HepG2 (cell line): ENCODE data around the gene SPTAN1. TPM values are rescaled to one million over a fixed set of nuclear protein-coding genes. Genes with fewer than 3 reads are reported as not detected.
A peak's percentile ranks its signal among the peaks of the same experiment; 100 is the strongest.

ENCODE experiments used
- DRAP1 ChIP-seq: IDR thresholded peaks from 2 replicates; pipeline ENCODE4 v1.6.1; 2016; ENCODE audit warnings: missing genetic modification reagents, missing compliant biosample characterization
- ELK4 ChIP-seq: sonication (generic); formaldehyde crosslinking; IDR thresholded peaks from 2 replicates; pipeline ENCODE4 v1.9.0; 2021; ENCODE audit warnings: missing genetic modification reagents, borderline replicate concordance
- ETS1 ChIP-seq: sonication (generic); formaldehyde crosslinking; IDR thresholded peaks from 2 replicates; pipeline ENCODE4 v1.4.0; 2020; ENCODE audit warnings: missing genetic modification reagents
- FOXK2 ChIP-seq: fragments of 450-650 bp; IDR thresholded peaks from 2 replicates; pipeline ENCODE4 v1.6.1; 2016
- HIC2 ChIP-seq: sonication (generic); formaldehyde crosslinking; IDR thresholded peaks from 2 replicates; pipeline ENCODE4 v1.9.0; 2022; ENCODE audit warnings: low read depth, missing genetic modification reagents
- KAT7 ChIP-seq: IDR thresholded peaks from 2 replicates; pipeline ENCODE4 v1.6.1; 2018; ENCODE audit warnings: borderline replicate concordance, missing compliant biosample characterization
- PCBP1 ChIP-seq: fragments of 200-400 bp; formaldehyde crosslinking; IDR thresholded peaks from 2 replicates; pipeline ENCODE4 v1.6.1; 2017; ENCODE audit warnings: mild to moderate bottlenecking, low read depth, low read length, borderline replicate concordance
- RARG ChIP-seq: sonication (generic); formaldehyde crosslinking; IDR thresholded peaks from 2 replicates; pipeline ENCODE4 v1.4.0; 2020; ENCODE audit warnings: low read depth, mild to moderate bottlenecking, missing genetic modification reagents
- SIX1 ChIP-seq: sonication (generic); formaldehyde crosslinking; IDR thresholded peaks from 2 replicates; pipeline ENCODE4 v1.4.0; 2020; ENCODE audit warnings: missing genetic modification reagents, borderline replicate concordance
- SP5 ChIP-seq: IDR thresholded peaks from 2 replicates; pipeline ENCODE4 v1.6.1; 2016; ENCODE audit warnings: low read depth, borderline replicate concordance
- SRF ChIP-seq: IDR thresholded peaks from 2 replicates; pipeline ENCODE4 v1.6.1; 2011; ENCODE audit warnings: mild to moderate bottlenecking, low read depth, low read length, moderate library complexity
- SUZ12 ChIP-seq: fragments of 150-350 bp; IDR thresholded peaks from 2 replicates; pipeline ENCODE4 v1.6.1; 2014; ENCODE audit warnings: low read depth, low read length
- TAF1 ChIP-seq: sonication (generic); formaldehyde crosslinking; IDR thresholded peaks from 2 replicates; pipeline ENCODE4 v1.4.0; 2020; ENCODE audit warnings: missing genetic modification reagents
- TSC22D2 ChIP-seq: sonication (generic); formaldehyde crosslinking; IDR thresholded peaks from 2 replicates; pipeline ENCODE4 v1.5.1; 2020; ENCODE audit warnings: missing genetic modification reagents, mild to moderate bottlenecking, borderline replicate concordance
- ZBTB42 ChIP-seq: sonication (generic); formaldehyde crosslinking; IDR thresholded peaks from 2 replicates; pipeline ENCODE4 v1.5.0; 2020; ENCODE audit warnings: mild to moderate bottlenecking, missing genetic modification reagents
- ZNF30 ChIP-seq: sonication (generic); formaldehyde crosslinking; IDR thresholded peaks from 2 replicates; pipeline ENCODE4 v1.5.0; 2020; ENCODE audit warnings: mild to moderate bottlenecking, missing genetic modification reagents
- ZNF614 ChIP-seq: IDR thresholded peaks from 2 replicates; pipeline ENCODE4 v1.6.1; 2018; ENCODE audit warnings: missing biosample characterization, missing genetic modification reagents, inconsistent platforms, borderline replicate concordance
- ZNF704 ChIP-seq: sonication (generic); formaldehyde crosslinking; IDR thresholded peaks from 2 replicates; pipeline ENCODE4 v1.8.1; 2023; ENCODE audit warnings: mild to moderate bottlenecking, inconsistent platforms, moderate library complexity, missing genetic modification reagents, borderline replicate concordance
- ZNF75D ChIP-seq: sonication (generic); formaldehyde crosslinking; IDR thresholded peaks from 2 replicates; pipeline ENCODE4 v1.8.1; 2023; ENCODE audit warnings: missing genetic modification reagents, mild to moderate bottlenecking, borderline replicate concordance
- ZNF781 ChIP-seq: sonication (generic); formaldehyde crosslinking; IDR thresholded peaks from 2 replicates; pipeline ENCODE4 v1.5.1; 2020; ENCODE audit warnings: borderline replicate concordance, mild to moderate bottlenecking, missing genetic modification reagents; ENCODE audit errors: not compliant biosample characterization
- ZNF841 ChIP-seq: sonication (generic); formaldehyde crosslinking; IDR thresholded peaks from 2 replicates; pipeline ENCODE4 v1.8.1; 2023; ENCODE audit warnings: missing genetic modification reagents, borderline replicate concordance
- polyA plus RNA-seq, 8 experiments: library from polyadenylated mRNA; depleted of rRNA in 3 of 8; stranded (reverse) in 7 of 8; unstranded in 1 of 8; fragments of >200 nt; fragmentation: Illumina TruSeq in 4 of 8; extraction: Trizol in 4 of 8; gene quantifications; 2 replicates each; pipeline versions ENCODE4 v1.2.1 to v1.2.3, GENCODE V29; 2011 to 2016; ENCODE audit warnings: low read depth in 4 of 8, missing spikeins in 1 of 8, mixed read lengths in 1 of 8; ENCODE audit not compliant: insufficient read depth in 1 of 8
- total RNA-seq, 5 experiments: library from RNA; depleted of rRNA; stranded (reverse); fragments of >200 nt; fragmentation: Illumina TruSeq; extraction: Trizol; gene quantifications; 2 replicates each; pipeline ENCODE4 v1.2.3, GENCODE V29; 2016; ENCODE audit warnings: low read depth in 1 of 5

SPTAN1 gene
- total and polyA plus RNA-seq, 2 of the 13 experiments (the other 11 are each of a cell fraction or from before 2014, with no cell fraction given), result 106 to 111 TPM

- TF ChIP-seq HIC2 (CRISPR knock-in tag), result peak; percentile 69; the same call in 1 of the 2 replicates
- no peak for TF ChIP-seq TSC22D2 (CRISPR knock-in tag)
- no peak for TF ChIP-seq SIX1 (CRISPR knock-in tag)
- no peak for TF ChIP-seq RARG
- TF ChIP-seq ZNF841 (CRISPR knock-in tag), result no peak
- peak; percentile 72; the same call in 1 of the 2 replicates for TF ChIP-seq TAF1
- 0 out of 2 replicates have a peak, but pooled peaks have one; percentile 31 for TF ChIP-seq PCBP1
- peak; percentile 48; the same call in 1 of the 2 replicates for TF ChIP-seq ZBTB42 (CRISPR knock-in tag)
- TF ChIP-seq SRF, result no peak
- TF ChIP-seq ETS1 (CRISPR knock-in tag), result no peak
- TF ChIP-seq ELK4 (CRISPR knock-in tag), result no peak
- TF ChIP-seq SUZ12, result no peak
- peak; percentile 80 for TF ChIP-seq DRAP1 (CRISPR knock-in tag)
- peak; percentile 88; the same call in 1 of the 2 replicates for TF ChIP-seq ZNF704 (CRISPR knock-in tag)
- no peak for TF ChIP-seq FOXK2
- TF ChIP-seq KAT7 (CRISPR knock-in tag), result peak; percentile 61; the same call in 1 of the 2 replicates
- no peak for TF ChIP-seq ZNF30
- TF ChIP-seq ZNF75D (CRISPR knock-in tag), result no peak
- peak; percentile 33 for TF ChIP-seq ZNF781 (CRISPR knock-in tag)
- 0 out of 2 replicates have a peak, but pooled peaks have one; percentile 22 for TF ChIP-seq ZNF614
- peak; percentile 75 for TF ChIP-seq SP5 (CRISPR knock-in tag)
Observed at GRCh38 chr9:128504485-128505413, 47.6 kb upstream of the SPTAN1 start, which contains the start of gene GLE1 (continued).
